Stimulated activated naive CD4-positive, alpha-beta T cell treated with Interleukin-2 at 50 U/mL for 16 hours (primary cell): ENCODE data around the gene RAMP1.
"Not testable (repeated sequence)": the region's sequence is repeated elsewhere in the genome, so short reads cannot be mapped to it uniquely, and the experiment has no call there.

Source experiments
- DNase-seq: peaks from one replicate; lab custom pipeline; 2025; lab: John Stamatoyannopoulos, UW

The RAMP1 gene

DNA sequence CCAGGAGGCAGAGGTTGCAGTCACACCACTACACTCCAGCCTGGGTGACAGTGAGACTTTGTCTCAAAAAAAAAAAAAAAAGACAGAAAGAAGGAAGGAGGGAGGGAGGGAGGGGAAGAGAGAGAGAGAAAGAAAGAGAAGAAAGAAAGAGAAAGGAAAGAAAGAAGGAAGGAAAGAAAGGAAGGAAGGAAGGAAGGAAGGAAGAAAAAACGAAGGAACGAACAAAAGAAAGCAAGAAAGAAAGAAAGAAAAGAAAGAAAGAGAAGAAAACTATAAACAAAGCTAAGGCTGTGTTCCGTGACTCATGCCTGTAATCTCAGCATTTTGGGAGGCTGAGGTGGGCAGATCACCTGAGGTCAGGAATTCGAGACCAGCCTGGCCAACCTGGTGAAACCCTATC lies 91.9 kb downstream of the RAMP1 start:
- DNase-seq = not testable (repeated sequence)

DNA sequence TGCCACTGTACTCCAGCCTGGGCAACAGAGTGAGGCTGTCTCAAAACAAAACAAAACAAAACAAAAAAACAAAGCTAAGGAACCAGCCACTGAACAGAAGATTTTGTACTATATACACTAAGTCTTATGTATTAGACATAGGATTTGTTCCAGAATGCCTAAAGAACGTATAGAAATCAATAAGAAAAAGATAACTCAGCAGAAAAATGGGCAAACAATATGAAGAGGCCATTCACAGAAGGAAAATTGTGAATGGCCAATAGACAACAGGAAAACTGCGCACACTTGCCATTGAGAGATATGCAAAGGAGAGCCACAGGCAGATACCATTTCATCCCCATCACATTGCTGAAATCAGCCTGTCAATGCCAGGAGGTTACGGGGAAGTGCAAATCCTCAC lies 92.5 kb downstream of the RAMP1 start:
- no peak for DNase-seq

DNA sequence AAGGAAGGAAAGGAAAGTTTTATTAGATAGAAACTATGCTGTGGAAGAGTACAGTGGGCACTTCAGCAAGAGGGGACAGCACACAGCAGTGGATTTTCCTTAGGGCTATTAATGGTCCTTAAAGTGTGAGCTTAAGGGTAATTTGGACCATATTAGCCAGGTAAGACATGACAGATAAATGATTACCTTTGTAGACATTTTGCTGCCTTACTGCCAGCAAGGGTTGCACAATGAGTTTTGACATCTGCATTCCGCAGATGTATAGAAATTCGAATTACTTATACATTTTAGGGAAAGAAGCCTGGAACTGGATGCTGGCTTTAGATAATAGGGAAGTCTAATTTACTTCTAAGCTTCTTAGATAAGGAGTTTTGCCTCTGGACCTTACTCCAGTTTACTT lies 93.4 kb downstream of the RAMP1 start:
- no peak for DNase-seq

DNA sequence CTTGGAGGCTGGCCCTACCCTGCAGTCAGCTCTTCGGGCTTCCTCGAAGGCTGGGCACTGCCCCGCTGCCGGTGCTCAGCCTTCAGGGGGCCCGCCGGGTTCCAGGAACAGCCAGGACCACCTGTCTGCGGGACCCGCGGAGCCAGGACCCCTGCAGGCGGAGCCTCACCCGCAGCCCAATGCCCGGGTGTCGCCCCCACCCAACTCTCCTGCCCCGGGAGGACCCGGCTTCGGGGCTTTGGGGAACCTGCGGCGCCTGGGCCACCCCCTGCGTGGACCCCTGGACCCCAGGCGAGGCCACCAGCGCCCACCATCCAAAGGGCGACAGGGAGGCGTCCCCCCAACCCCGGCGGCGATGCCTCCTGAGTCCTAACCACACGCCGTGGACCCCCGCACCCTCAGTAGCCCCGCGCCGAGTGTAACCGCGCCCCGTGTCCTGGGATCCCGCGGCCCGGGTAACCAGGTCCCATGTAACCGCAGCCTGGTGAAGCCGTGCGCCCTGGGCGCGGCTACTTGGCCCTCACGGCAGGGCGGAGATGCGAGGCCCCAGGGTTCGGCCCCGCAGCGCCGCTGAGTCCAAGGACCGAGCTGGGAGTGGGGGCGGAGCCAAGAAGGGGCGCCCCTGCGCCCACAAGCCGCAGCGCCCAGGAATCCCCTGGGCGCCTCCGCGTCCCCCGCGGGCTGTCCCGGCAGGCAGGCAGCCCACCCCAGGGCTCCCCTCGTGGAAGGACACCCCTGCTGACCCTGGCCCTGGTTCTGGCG lies 96.4 kb downstream of the RAMP1 start:
- no peak for DNase-seq

DNA sequence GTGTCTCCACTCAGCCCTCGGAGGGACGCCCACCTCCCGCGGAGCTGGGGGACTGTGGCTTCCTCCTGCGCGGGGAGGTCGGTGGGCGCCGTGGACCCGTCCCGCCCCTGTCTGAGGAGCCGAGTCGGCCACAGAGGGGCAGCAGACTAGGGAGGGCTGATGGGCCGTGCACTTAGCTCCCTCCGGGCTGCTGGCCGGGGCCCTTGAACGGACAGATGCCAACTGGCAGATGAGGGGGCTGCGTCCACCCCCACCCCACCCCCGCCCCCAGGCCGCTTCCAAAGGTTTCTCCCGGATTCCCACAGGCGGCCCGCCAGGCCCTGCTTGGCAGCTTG lies 96.9 kb downstream of the RAMP1 start:
- DNase-seq = no peak

DNA sequence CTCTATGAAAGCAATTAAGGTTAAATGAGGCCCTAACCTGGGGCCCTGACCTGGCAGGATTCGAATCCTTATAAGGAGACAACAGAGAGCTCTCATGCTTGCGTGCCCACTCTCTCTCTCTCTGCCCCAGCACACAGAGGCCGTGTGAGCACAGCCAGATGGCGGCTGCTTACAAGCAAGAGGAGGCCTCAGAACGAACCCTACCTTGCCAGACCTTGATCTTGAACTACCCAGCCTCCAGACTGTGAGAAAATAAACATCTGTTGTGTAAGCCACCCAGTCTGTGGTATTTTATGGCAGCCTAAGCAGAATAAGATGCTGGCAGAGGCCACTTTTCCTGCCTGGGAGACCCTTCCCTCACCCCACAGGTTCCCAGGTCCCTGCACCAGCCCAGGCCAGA lies 102.2 kb downstream of the RAMP1 start:
- no peak for DNase-seq
